Mesothelial cell of epicardium (in vitro differentiated cells): ENCODE measurements around the gene TCHHL1. TPM values are rescaled to one million over a fixed set of nuclear protein-coding genes. Genes with fewer than 3 reads are reported as not detected.

Experiments
- DNase-seq, 2 experiments: peaks; one replicate each; pipeline ENCODE4 v3.0.0; 2021; ENCODE audit warnings: low spot score in 2 of 2; ENCODE audit not compliant: unreplicated experiment in 2 of 2
- H3K27ac Mint-ChIP-seq: 2 replicates; pipeline ENCODE4 v1.8.0; 2021; ENCODE audit warnings: mixed read lengths
- H3K27me3 Mint-ChIP-seq: 2 replicates; pipeline ENCODE4 v1.8.0; 2021; ENCODE audit warnings: low read depth, mixed read lengths
- H3K36me3 Mint-ChIP-seq: 2 replicates; pipeline ENCODE4 v1.8.0; 2021; ENCODE audit warnings: mixed read lengths
- H3K4me1 Mint-ChIP-seq: 2 replicates; pipeline ENCODE4 v1.8.0; 2021; ENCODE audit warnings: mixed read lengths
- H3K4me3 Mint-ChIP-seq: 2 replicates; pipeline ENCODE4 v1.8.0; 2021; ENCODE audit warnings: mild to moderate bottlenecking, moderate library complexity, mixed read lengths
- H3K9me3 Mint-ChIP-seq: 2 replicates; pipeline ENCODE4 v1.8.0; 2021; ENCODE audit warnings: mixed read lengths
- CTCF ChIP-seq: fragments of 200-600 bp; sonication (generic); IDR thresholded peaks from one replicate; pipeline ENCODE4 v1.5.0; 2021; ENCODE audit warnings: antibody characterized with exemption; ENCODE audit not compliant: unreplicated experiment
- total RNA-seq: library from RNA; stranded (reverse); gene quantifications from 3 replicates; pipeline ENCODE4 v1.2.1, GENCODE V29; 2021

TCHHL1 gene
- total RNA-seq, 1 donor from 2014 or later = not detected

- H3K9me3 Mint-ChIP-seq = peaks cover 32% of the 10 kb centered on the region
- no peaks in the 10 kb centered on the region for H3K36me3 Mint-ChIP-seq
- H3K4me1 Mint-ChIP-seq = no peaks in the 10 kb centered on the region
- TF ChIP-seq CTCF = no peak
- H3K4me3 Mint-ChIP-seq = no peak overlapping the region
- no peak overlapping the region for H3K27ac Mint-ChIP-seq
- no peak for DNase-seq
- no peaks in the 10 kb centered on the region for H3K27me3 Mint-ChIP-seq
Observed at GRCh38 chr1:152067150-152067549, 21.7 kb downstream of the TCHHL1 start.

- Mint-ChIP-seq H3K27me3 (peaks cover 7% of the 10 kb centered on the region), H3K4me1 (no peaks in the 10 kb centered on the region), H3K27ac (no peak overlapping the region), H3K4me3 (no peak overlapping the region), H3K36me3 (no peaks in the 10 kb centered on the region), H3K9me3 (peaks cover 20% of the 10 kb centered on the region)
- no peak for TF ChIP-seq CTCF
- no peak for DNase-seq
Observed at GRCh38 chr1:152061952-152062351, 26.9 kb downstream of the TCHHL1 start.

GRCh38 chr1:152053375-152053774 lies 35.5 kb downstream of the TCHHL1 start:
- no peak for TF ChIP-seq CTCF
- Mint-ChIP-seq H3K4me3 (no peak overlapping the region), H3K9me3 (no peaks in the 10 kb centered on the region), H3K27ac (no peak overlapping the region), H3K27me3 (peaks cover 44% of the 10 kb centered on the region), H3K36me3 (no peaks in the 10 kb centered on the region), H3K4me1 (peaks cover 8% of the 10 kb centered on the region)
- no peak for DNase-seq

- DNase-seq = peak; percentile 60 to 87
- TF ChIP-seq CTCF = peak; percentile 97
- H3K4me3 Mint-ChIP-seq = no peak overlapping the region
- no peaks in the 10 kb centered on the region for H3K36me3 Mint-ChIP-seq
- peaks cover 38% of the 10 kb centered on the region for H3K27me3 Mint-ChIP-seq
- no peak overlapping the region for H3K27ac Mint-ChIP-seq
- H3K9me3 Mint-ChIP-seq = no peaks in the 10 kb centered on the region
- peaks cover 16% of the 10 kb centered on the region for H3K4me1 Mint-ChIP-seq
Observed at GRCh38 chr1:152052606-152053005, 36.3 kb downstream of the TCHHL1 start.

GRCh38 chr1:152050886-152051675 lies 37.8 kb downstream of the TCHHL1 start:
- DNase-seq = no peak
- peak overlapping the region; percentile 37 for H3K27ac Mint-ChIP-seq
- H3K4me1 Mint-ChIP-seq = peaks cover 21% of the 10 kb centered on the region
- no peak overlapping the region for H3K4me3 Mint-ChIP-seq
- no peak for TF ChIP-seq CTCF
- H3K27me3 Mint-ChIP-seq = peaks cover 33% of the 10 kb centered on the region
- no peaks in the 10 kb centered on the region for H3K9me3 Mint-ChIP-seq
- H3K36me3 Mint-ChIP-seq = no peaks in the 10 kb centered on the region
